ENCODE measurements around the gene VRK3. TPM values are rescaled to one million over a fixed set of nuclear protein-coding genes. Genes with fewer than 3 reads are reported as not detected.

The VRK3 gene
- total and polyA plus RNA-seq, 7 donors, result 23.8 to 54.7 (median 28.6) TPM

GRCh38 chr19:50001775-50002174 lies 23.4 kb downstream of the VRK3 start:
- H3K27ac ChIP-seq, result no peak overlapping the region
- DNase-seq, result no peak
- peaks cover 14% of the 10 kb centered on the region for H3K4me1 ChIP-seq
- H3K36me3 ChIP-seq (ENCODE audit: insufficient read depth in 1 of 2, low read depth in 1 of 2), result peaks cover 9 to 89% of the 10 kb centered on the region in 2 donors
- no peaks in the 10 kb centered on the region for H3K27me3 ChIP-seq (ENCODE audit: insufficient read depth in 3 of 3, low read length in 2 of 3)
- ATAC-seq, result no peak
- WGBS, 3 donors, result 90 to 94% (median 92%) methylated on average over 8 of the region's 8 CpGs
- TF ChIP-seq, protein P1, sequence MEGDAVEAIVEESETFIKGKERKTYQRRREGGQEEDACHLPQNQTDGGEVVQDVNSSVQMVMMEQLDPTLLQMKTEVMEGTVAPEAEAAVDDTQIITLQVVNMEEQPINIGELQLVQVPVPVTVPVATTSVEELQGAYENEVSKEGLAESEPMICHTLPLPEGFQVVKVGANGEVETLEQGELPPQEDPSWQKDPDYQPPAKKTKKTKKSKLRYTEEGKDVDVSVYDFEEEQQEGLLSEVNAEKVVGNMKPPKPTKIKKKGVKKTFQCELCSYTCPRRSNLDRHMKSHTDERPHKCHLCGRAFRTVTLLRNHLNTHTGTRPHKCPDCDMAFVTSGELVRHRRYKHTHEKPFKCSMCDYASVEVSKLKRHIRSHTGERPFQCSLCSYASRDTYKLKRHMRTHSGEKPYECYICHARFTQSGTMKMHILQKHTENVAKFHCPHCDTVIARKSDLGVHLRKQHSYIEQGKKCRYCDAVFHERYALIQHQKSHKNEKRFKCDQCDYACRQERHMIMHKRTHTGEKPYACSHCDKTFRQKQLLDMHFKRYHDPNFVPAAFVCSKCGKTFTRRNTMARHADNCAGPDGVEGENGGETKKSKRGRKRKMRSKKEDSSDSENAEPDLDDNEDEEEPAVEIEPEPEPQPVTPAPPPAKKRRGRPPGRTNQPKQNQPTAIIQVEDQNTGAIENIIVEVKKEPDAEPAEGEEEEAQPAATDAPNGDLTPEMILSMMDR (IDR thresholded peaks at IDR 0.05), result no peak
- H3K9me3 ChIP-seq, result no peaks in the 10 kb centered on the region
- intact Hi-C loops (cut with DNase I), result no loop called here
- H3K4me3 ChIP-seq, result no peak overlapping the region

DNA sequence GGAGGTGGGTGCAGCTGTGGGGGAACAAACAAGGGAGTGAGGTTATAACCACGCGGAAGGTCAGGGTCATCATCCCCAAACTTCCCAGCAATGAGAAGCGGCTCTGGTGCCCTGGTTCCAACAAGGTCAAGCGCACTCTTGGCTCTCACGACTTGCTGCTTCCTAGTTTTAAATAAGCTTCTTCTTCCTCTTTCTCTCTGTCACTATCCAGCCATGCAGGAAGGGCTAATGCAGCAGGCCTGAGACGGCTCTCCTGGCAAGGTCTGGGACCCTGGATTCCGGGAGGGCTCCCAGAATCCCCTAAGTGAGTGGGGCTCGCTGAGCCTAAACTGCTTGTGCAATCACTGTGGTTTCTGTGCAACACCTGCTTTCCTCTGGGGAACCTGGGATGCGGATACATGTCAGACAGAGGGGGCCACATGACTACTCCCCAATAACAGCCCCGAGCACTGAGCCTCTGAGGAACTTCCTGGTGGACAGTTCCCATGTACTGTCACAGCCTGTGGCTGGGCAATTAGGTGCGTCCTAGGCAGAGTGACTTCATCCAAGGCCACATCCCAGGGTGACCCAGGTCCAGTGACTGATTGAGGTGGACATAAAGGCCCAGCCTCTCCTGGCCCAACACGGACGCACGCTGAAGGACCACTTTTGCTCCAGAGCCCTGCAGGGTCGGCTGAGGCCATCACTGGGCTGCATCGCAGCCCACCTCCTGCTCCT lies 24.2 kb downstream of the VRK3 start:
- intact Hi-C loops (cut with DNase I), result no loop called here
- DNase-seq, result no peak
- H3K27me3 ChIP-seq (ENCODE audit: insufficient read depth in 3 of 3, low read length in 2 of 3), result no peaks in the 10 kb centered on the region
- H3K27ac ChIP-seq, result no peak overlapping the region
- ATAC-seq, result no peak
- TF ChIP-seq, protein P1 (IDR thresholded peaks at IDR 0.05), result no peak
- peaks cover 9 to 90% of the 10 kb centered on the region in 2 donors for H3K36me3 ChIP-seq (ENCODE audit: insufficient read depth in 1 of 2, low read depth in 1 of 2)
- WGBS, 3 donors, result 88 to 89% (median 89%) methylated on average over 16 of the region's 16 CpGs
- peaks cover 14% of the 10 kb centered on the region for H3K4me1 ChIP-seq
- no peaks in the 10 kb centered on the region for H3K9me3 ChIP-seq
- H3K4me3 ChIP-seq, result no peak overlapping the region

- H3K4me3 ChIP-seq, result no peak overlapping the region
- DNase-seq (no peak), ATAC-seq (no peak)
- TF ChIP-seq, protein P1 (IDR thresholded peaks at IDR 0.05), result no peak
- H3K27ac ChIP-seq, result no peak overlapping the region
- 91 to 95% (median 92%) methylated on average over 20 of the region's 20 CpGs for WGBS, 3 donors
- H3K4me1 ChIP-seq, result peaks cover 14% of the 10 kb centered on the region
- peaks cover 5 to 90% of the 10 kb centered on the region in 2 donors for H3K36me3 ChIP-seq (ENCODE audit: insufficient read depth in 1 of 2, low read depth in 1 of 2)
- no peaks in the 10 kb centered on the region for H3K27me3 ChIP-seq (ENCODE audit: insufficient read depth in 3 of 3, low read length in 2 of 3)
- intact Hi-C loops (cut with DNase I), result no loop called here
- no peaks in the 10 kb centered on the region for H3K9me3 ChIP-seq
Observed at GRCh38 chr19:50000038-50000840, 24.9 kb downstream of the VRK3 start.

- no peak overlapping the region for H3K4me3 ChIP-seq
- peaks cover 12% of the 10 kb centered on the region for H3K4me1 ChIP-seq
- no peaks in the 10 kb centered on the region for H3K27me3 ChIP-seq (ENCODE audit: insufficient read depth in 3 of 3, low read length in 2 of 3)
- ATAC-seq (no peak), DNase-seq (no peak)
- TF ChIP-seq, protein P1 (IDR thresholded peaks at IDR 0.05), result no peak
- H3K27ac ChIP-seq, result no peak overlapping the region
- 51 to 61% (median 53%) methylated on average over 6 of the region's 6 CpGs for WGBS, 3 donors
- intact Hi-C loops (cut with DNase I), result no loop called here
- H3K36me3 ChIP-seq (ENCODE audit: insufficient read depth in 1 of 2, low read depth in 1 of 2), result peaks cover 5 to 90% of the 10 kb centered on the region in 2 donors
- H3K9me3 ChIP-seq, result no peaks in the 10 kb centered on the region
Observed at GRCh38 chr19:49999371-50000010, 25.7 kb downstream of the VRK3 start.

All from psoas muscle (tissue), 8 donors.